ENCODE measurements around the gene KIAA1217.

- TF ChIP-seq CTCF (IDR thresholded peaks at IDR 0.05; ENCODE audit: low read length): no peak
- TF ChIP-seq EZH2 (IDR thresholded peaks at IDR 0.05; ENCODE audit: borderline replicate concordance, low read length): no peak
Measured at GRCh38 chr10:24241536-24242040, 32.6 kb downstream of the KIAA1217 start.
